ENCODE data around the gene TBC1D10B. TPM values are rescaled to one million over a fixed set of nuclear protein-coding genes. Genes with fewer than 3 reads are reported as not detected.

TBC1D10B gene
- total and polyA plus RNA-seq, 9 of the 15 experiments (the other 6 are each of a cell fraction or from before 2014, with no cell fraction given): 2.2 to 55.4 (median 17.5) TPM

DNA sequence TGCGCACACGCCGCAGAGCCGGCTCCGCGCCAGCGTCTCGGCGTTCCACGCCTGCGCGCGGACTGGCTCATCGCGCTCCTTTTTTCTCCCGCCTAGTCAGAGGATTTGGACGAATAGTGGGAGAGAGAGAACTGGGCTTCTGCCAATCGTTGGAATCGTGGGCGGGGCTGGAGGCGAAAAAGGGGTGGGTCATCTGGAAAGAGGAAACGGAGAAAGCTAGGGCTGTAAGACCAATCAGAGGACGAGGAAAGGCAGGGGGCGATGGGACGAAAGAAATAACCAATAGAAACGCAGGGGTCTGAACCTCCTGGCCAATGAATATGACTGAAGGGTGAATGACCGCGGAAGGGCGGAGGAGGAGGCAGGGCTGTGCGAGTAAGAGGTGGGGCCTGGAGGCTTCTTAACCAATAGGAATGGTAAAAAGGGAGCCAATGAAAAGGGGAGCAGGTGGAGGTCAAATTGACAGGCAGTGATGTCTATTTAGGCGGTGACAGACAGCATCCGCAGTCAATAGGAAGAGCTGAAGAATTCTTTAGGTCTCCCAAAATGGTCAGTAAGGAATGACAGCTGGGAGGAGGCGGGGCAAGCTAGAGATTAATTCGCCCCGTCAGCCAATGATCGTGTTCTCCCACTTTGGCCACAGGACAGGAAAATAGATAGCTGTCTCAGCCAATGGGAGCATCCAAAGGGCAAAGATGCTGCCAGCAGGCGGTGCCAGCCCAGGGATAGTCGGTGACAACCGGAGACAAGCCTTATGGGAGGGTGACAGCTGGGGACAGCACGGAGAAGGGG is at the start of gene TBC1D10B (continued):
- TF ChIP-seq CXXC5 (CRISPR knock-in tag; IDR thresholded peaks at IDR 0.05) (peak; percentile 3; the same call in 1 of the 2 replicates), RFX5 (IDR thresholded peaks at IDR 0.05; ENCODE audit: low read depth, low read length) (peak; percentile 39; the same call in 1 of the 2 replicates), BMI1 (IDR thresholded peaks at IDR 0.05; ENCODE audit: low read length) (no peak), ZKSCAN3 (CRISPR knock-in tag; IDR thresholded peaks at IDR 0.05) (no peak), MEIS2 (IDR thresholded peaks at IDR 0.05; ENCODE audit: partially characterized antibody) (peak; percentile 99), SPI1 (IDR thresholded peaks at IDR 0.05; ENCODE audit: borderline replicate concordance, low read depth, low read length) (peak; percentile 94), FOS (IDR thresholded peaks at IDR 0.05; ENCODE audit: extremely low read depth, insufficient read length) (peak; percentile 98), MBD2 (IDR thresholded peaks at IDR 0.05; ENCODE audit: borderline replicate concordance, low read depth) (peak; percentile 98), MGA (IDR thresholded peaks at IDR 0.05) (no peak), OTX1 (CRISPR knock-in tag; IDR thresholded peaks at IDR 0.05) (0 out of 2 replicates have a peak, but pooled peaks have one; percentile 51)
- TF ChIP-seq, protein P1, sequence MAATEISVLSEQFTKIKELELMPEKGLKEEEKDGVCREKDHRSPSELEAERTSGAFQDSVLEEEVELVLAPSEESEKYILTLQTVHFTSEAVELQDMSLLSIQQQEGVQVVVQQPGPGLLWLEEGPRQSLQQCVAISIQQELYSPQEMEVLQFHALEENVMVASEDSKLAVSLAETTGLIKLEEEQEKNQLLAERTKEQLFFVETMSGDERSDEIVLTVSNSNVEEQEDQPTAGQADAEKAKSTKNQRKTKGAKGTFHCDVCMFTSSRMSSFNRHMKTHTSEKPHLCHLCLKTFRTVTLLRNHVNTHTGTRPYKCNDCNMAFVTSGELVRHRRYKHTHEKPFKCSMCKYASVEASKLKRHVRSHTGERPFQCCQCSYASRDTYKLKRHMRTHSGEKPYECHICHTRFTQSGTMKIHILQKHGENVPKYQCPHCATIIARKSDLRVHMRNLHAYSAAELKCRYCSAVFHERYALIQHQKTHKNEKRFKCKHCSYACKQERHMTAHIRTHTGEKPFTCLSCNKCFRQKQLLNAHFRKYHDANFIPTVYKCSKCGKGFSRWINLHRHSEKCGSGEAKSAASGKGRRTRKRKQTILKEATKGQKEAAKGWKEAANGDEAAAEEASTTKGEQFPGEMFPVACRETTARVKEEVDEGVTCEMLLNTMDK (IDR thresholded peaks at IDR 0.05; ENCODE audit: borderline replicate concordance, insufficient read depth, low read depth, low read length, poor library complexity, severe bottlenecking): peak; percentile 23
- TF ChIP-seq, protein P2, sequence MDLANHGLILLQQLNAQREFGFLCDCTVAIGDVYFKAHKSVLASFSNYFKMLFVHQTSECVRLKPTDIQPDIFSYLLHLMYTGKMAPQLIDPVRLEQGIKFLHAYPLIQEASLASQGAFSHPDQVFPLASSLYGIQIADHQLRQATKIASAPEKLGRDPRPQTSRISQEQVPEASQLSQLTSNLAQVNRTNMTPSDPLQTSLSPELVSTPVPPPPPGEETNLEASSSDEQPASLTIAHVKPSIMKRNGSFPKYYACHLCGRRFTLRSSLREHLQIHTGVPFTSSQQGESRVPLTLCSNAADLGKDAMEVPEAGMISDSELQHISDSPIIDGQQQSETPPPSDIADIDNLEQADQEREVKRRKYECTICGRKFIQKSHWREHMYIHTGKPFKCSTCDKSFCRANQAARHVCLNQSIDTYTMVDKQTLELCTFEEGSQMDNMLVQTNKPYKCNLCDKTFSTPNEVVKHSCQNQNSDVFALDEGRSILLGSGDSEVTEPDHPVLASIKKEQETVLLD (IDR thresholded peaks at IDR 0.05): peak; percentile 27; the same call in 1 of the 2 replicates

Data from K562 (cell line).